ENCODE measurements around the gene RTN4RL1.

RTN4RL1 gene

DNA sequence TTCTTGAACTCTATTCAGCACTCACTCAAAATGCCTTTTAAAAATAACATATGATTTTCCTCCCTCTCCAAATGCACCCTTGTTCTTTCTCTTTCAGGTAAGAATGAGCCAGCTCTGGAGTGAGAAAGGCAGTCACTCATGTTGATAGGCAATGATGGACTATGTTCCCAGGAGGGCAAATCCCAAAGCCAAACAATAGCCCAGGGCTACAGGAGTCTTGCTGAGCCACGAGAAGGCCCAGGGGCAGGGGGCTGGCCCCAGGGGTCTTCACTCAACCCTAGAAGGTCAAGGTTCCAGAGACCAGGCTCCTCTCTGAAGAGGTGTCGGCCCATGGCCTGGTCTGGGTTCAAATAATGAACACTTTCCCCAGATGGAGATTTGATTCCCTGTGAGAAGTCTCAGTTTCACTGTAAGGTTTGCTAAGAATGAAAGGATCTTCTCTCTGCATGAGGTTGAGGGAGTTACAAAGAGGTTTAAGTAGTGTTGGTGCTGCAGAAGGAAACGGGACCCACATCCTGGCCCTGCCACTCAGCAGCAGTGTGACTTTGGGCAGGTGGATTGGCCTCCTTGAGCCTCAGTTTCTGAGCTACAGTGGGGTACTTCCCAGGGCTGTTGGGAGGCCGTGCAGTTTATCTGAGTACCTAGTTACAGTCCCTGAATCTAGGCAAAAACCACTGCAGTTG is 49.0 kb downstream of the RTN4RL1 start:
- DNase-seq, result no peak

DNA sequence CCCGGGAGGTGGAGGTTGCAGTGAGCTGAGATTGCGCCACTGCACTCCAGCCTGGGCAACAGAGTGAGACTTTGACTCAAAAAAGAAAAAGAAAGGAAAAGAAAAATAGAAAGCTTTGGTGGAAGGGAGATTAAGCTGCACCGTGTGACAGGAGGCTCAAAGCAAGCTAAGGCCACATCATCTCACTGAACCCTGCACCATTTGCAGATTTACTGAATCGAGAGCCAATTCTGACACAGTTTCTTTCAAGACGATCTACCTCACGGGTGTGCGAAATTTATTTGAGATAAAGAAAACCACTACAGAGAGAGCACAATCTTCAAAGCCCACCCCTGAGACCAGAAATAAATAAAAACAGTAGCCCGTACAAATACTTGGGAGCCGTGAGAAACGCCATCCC is 49.6 kb downstream of the RTN4RL1 start:
- DNase-seq, result no peak

DNA sequence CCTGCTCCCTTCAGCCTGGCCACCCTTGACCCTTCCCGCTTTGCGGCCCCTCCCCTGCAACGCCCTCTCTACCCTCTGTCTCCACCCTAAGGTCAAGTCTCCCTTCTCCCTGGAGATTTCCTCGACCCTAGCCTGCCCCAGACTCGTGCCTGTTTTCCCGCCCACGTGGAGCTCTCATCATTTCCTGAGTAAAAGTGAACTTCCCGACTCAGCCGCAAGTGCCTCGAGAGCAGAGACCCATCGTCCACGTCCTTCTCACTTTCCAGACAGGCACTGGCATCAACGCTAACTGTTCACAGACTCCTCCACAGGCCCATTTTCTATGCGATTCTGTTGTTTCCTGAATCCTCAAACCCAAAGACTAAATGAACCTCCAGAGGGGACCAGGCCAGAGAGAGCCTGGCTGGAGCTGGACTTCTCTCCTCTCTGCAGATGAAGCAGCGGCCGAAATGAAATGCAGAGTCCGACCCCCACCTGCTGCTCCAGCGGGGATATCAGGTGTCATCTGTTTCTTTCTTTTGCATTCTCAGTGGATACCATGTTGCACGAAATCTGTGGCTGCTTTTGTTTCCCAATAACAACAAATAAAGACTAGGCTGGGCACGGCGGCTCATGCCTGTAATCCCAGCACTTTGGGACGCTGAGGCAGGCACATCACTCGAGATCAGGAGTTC is 52.5 kb downstream of the RTN4RL1 start:
- DNase-seq, result peak in 2 of 3 experiments; percentile 24 to 38

DNA sequence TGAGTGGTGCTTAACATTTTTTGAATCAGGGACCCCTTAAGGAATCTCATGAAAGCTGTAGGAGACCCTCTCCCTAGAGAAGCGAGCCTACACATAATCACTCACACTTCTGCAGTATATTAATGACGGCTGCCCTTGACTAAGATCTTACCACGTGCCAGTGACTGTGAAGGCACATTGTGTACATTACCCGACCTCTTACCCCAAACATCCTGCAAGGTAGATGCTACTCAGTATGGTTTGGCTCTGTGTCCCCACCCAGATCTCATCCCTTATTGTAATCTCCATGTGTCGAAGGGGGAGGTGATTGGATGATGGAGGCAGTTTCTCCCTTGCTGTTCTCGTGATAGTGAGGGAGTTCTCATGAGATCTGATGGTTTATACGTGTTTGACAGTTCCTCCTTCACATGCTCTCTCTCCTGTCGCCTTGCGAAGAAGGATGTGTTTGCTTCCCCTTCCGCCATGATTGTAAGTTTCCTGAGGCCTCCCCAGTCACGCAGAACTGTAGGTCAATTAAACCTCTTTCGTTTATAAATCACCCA is 54.2 kb downstream of the RTN4RL1 start:
- no peak for DNase-seq

DNA sequence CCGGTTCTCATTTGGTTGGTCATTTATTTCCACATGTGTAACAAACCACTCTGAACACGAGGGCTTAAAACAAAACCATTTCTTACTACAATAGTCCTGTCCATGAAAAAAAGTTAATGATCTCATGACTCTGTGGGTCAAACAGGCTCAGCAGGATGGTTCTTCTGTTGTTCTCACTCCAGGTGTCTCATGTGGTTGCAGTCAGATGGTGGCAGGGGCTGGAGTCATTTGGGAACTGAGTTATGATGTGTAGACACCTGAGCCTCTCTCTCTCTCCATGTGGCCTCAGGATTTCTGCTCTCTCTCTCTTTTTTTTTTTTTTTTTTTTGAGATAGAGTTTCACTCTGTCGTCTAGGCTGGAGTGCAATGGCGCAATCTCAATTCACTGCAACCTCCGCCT is 55.4 kb downstream of the RTN4RL1 start:
- DNase-seq, result no peak

DNA sequence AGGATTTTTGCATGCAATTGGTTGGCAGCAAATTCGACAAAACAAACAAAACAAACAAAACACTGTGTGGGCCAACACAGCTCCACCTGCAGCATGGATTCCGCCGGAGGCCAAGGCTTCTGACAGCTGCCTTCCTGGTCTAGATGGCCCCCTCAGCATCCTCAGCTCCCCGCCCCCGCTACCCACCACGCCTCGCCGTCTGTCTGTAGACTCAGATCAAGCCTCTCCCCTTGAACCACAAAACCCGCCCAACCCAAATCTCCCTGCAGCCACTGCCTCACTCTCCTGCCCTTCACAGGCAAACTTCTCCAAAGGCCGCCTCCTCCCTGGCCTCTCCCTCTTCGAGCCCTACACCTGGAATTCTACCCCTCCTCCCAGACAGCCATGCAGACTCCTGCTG is 57.9 kb downstream of the RTN4RL1 start:
- DNase-seq, result peak; percentile 36 to 70 (median 46)

DNA sequence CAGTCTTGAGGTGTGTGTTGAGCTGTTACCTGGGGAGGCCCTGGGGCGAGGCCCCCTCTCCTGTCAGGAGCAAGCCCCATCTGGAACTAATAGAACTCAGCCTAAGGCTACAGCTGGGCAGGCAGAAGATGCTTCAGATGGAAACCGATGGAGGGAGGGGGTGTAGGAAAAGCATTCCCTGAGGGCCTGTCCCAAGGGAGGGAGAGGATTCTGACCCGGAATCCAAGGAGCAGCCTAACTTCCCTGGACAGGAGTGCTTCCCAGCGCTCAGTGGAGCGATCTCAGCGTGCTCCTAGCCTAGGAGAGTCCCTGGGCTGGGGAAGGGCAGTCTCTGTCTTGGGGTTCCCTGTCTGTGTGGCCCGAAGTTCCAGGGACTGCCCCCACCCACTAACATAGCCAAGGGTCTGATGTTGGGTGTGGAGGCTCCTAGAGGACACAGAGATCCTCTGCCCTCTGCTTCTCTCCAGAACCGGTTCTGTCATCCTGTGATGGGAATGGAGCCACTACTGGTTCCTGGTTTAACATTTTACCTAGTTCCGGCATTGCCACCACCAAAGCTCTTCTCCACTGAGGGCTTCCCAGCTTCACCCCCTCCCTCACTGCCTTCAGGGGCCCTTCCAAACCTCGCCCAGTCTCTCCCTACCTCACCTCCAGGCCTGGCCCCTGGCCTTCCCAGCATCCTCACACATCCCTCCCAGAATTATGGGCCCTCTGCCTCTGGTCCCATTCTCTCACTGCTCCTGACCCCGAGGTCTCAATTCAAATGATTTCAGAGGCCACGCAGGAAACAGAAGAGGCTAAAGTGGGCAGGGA is 58.7 kb downstream of the RTN4RL1 start:
- DNase-seq, result no peak

DNA sequence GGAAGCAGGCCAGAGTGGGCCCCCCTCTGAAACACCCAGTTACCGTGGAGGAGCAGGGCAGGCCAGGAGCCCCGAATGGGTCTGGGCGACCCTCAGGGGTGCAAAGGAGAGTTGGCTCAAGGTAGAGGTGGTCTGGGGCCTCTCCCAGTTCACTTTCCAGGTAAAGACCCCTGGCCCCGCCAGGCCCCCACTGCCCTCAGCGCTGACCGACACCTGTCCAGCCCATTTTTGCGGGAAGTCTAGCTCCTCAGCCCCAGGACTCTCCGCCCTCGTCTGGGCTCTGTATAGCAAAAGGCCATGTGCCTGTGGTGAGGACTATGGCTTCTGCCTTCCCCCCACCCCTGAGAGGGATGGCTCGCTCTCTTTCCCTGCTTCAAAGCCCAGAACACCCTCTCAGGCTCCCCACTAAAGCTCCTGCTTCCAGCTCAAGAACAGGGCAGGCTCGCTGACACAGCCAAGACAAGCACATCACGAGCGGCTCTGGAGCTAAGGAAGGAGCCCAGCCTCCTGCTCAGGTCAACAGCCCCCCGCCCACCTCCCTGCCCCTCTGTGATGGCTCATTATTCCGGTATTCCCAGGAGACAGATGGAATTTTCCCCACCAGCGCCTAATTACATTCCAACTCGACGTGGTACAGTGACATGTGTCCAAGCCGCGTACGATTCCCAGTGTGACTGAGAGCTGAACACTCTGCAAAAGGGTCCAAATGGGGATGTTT is 59.4 kb downstream of the RTN4RL1 start:
- no peak for DNase-seq

DNA sequence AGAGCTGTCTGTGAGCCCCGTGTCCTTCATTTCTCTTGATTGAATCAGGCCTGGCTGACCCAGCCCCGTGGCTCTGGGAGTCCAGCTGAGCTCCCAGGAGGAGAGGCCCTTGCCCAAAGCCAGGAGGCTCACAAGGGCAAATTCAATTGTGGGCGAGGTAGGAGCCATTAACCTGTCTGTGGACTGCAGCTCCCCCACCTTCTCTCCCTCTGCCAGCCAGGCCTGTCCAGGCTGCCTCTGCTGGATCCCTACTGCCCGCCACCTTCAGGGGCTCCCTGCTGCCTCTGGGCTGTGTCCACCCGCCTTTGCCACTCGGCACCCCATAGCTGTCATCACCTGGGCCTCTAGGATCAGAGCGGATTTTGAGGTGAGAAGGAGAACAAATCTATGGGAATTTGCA is 61.9 kb downstream of the RTN4RL1 start:
- DNase-seq, result no peak

DNA sequence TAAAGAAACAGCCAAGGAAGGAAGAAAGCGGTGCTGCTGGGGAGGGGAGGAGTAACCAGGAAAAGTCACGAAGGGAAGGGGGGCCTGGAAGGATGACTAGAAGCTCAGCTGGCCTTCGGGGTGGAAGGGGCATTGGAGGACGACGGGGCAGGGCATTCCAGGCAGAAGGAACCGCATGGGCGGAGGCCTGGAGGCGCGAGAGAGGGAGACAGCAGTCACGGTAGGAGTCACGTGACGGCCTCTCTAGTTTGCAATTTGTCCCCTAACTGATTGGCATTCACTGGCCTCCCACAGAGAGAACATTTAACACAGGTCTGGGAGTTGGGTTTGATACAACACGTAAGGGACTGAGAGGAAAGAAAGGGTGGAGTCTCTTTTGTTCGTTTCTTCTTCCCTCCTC is 63.9 kb downstream of the RTN4RL1 start:
- DNase-seq, result peak; percentile 31 to 91 (median 71)

DNA sequence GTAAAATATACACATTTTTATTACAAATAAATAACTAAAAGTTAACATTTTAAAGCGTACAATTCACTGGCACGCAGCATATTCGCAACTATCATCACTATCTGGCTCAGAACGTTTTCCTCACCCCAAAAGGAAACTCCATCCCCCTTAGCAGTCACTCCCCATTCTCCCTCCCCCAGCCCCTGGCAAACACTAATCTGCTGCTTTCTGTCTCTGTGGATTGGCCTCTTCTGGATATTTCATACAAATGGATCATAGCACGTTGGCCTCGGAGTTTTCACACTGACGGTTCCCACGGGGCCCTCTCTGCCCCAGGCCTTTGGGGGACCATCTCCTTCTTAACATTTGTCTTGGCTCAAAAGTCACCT is 64.6 kb downstream of the RTN4RL1 start:
- peak in 2 of 3 experiments; percentile 53 to 70 for DNase-seq

DNA sequence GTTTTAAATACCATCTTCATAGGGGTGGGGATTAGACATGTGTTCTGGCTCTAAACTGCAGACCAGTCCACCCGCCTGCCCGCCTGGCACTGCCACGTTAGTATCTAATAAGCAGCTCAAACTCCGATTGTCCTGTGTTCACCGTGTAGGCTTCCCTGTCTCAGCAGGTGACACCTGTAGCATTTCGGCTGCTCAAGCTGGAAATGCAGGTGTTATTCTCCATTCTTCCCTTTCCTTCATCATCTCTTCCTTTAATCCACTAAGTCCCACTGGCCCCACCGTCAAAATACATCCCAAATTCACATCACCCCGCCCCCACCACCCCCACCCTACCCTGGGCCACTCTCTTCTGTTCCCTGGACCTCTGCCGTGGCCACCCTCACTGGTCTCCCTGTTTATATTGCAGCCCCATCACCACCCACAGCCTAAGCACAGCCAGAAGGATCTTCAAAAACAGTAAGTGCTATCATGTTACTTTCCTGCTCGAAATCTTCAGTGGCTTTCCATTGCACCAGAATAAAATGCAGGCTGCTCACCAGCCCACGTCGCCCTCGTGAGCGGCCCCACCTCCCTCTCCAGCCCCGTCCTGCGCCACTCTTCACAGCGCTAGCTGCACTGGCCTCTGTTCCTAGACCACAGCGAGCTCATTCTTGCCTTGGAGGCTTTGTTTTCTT is 65.1 kb downstream of the RTN4RL1 start:
- DNase-seq, result peak; percentile 30 to 79 (median 61)

DNA sequence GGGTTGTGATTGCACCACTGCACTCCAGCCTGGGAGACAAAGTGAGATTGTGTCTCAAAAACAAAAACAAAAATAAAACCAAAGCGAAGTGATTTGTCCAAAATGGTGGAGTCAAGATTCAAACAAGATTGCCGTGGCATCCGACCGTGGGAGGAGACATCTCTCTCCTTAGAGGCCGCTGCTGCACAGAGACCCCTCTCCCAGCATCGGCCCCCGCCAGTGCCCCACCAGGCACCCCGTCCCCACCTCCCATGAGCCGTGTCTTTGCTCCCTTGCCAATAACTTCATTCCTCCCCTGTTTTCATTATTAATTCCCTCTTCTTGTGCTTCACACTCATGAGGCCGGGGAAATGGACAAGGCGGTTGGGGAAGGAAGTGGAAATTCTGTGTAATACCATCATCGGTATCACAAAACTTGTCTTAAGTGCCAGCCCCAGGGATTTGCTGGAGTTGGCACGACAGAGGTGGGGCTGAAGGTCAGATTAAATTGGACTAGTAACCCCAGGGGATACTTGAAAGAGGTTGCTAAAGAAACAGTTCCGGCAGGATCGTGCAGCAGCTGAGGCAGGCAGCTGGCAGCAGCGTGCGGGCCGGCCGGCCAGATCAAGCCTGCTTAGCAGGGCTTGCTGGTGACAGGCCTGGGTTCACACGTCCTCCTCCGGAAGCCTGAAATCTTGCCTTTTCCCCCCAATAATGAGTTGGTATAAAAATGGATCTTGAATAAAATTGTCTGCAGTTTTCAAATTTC is 66.8 kb downstream of the RTN4RL1 start:
- peak in 2 of 3 experiments; percentile 43 to 77 for DNase-seq

DNA sequence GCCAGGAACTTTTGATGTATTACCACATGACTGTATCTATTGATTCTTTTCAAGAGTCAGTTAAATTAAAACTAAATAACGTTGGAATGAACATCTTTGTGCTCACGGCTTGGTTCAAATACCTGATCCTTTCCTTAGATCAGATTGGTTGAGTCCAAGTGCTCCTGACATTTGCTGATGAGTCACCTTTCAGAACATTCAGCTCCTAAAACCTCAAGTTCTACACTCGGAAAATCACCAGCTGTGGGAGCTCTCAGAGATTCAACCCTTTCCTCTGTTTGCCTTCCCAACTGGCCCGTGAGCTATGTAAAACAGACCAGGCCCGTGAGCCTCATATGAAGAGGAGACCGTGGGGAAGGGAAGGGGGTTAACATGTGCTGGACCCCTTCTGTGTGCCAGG is 68.1 kb downstream of the RTN4RL1 start:
- DNase-seq, result no peak

DNA sequence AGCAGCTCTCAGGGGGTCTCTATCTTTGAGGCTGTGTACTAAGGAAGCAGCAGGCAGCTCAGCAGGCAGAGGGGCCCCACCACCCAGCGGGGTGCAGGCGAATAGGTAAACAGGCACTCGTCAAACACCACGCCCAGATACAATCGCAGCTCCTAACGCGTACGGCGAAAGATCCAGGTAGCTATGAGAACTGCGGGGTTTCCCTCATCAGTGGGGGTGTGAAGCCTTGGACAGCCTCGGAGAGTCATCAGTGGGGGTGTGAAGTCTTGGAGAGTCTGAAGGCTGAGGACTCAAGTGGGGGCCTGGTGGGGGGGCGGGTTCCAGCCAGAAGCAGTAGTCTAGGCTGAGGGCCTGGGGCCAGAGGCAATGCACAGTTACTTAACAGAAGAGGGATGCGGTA is 69.0 kb downstream of the RTN4RL1 start:
- DNase-seq, result peak in 2 of 3 experiments; percentile 25 to 36

DNA sequence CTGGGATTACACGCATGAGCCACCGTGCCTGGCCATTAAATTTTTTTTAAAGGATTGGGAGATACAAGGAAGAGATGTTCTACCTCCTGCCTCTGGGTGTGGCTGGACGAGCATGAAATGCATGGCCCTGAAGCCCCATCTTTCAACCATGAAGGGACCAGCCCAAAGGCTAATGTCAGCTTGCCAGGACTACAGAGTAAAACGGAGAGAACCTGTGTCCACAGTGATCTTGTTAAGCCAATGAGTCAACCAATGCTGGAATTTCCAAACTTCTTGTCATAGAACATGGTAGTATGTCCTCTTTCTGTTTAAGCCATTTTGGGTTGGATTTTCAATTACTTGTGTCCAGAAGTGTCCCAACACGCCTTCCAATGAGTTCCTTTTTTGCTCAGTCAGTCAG is 71.3 kb downstream of the RTN4RL1 start:
- DNase-seq, result no peak

DNA sequence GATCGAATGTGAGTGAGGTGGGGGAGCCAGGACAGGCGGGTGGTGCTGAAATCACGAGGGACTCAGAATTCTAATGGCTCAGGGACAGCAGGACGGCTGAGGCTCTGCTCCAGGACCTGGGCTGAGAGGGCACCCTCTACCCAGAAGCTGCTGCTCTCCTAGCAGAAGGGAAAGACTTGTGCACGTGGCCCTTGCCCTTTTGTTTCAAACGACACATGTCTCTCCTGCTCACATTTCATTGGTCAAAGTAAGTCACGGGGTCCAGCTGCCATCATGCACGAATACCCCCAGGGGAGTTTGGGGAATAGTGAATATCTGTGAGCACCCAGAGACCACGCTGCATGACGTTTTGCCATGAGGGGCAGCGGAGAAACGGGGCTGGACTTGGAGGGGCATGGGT is 73.2 kb downstream of the RTN4RL1 start:
- DNase-seq, result no peak

DNA sequence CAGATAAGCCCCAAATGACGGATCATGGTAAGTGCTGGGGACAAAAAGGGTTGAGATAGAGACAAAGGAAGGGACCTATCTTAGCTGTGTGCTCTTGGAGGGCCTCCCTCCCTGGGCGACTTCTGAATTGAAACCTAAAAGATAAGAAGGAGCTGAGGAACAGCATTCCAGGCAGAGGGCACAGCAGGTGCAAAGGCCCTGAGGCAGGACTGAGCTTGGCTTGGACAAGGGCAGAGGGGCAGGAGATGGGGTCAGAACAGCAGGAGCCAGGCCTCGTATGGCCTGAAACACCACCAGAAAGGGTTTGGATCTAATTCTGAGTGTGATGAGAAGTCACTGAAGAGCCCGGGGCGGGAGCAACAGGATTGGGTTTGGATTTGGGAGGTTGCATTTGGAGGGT is 75.4 kb downstream of the RTN4RL1 start:
- no peak for DNase-seq

DNA sequence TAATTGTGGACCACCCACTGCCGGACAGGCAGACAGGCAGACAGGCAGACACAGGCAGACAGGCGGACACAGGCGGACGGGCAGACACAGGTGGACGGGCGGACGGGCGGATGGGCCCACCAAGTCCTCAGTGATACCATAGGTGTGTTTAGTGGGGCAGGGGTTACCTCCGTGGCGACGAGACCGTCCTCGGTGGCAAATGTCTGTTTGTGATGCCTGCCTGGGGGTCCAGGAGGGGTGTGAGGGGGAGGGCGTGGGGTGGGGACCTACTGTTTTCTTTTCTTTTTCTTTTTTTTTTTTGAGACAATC is 76.7 kb downstream of the RTN4RL1 start:
- DNase-seq, result no peak

DNA sequence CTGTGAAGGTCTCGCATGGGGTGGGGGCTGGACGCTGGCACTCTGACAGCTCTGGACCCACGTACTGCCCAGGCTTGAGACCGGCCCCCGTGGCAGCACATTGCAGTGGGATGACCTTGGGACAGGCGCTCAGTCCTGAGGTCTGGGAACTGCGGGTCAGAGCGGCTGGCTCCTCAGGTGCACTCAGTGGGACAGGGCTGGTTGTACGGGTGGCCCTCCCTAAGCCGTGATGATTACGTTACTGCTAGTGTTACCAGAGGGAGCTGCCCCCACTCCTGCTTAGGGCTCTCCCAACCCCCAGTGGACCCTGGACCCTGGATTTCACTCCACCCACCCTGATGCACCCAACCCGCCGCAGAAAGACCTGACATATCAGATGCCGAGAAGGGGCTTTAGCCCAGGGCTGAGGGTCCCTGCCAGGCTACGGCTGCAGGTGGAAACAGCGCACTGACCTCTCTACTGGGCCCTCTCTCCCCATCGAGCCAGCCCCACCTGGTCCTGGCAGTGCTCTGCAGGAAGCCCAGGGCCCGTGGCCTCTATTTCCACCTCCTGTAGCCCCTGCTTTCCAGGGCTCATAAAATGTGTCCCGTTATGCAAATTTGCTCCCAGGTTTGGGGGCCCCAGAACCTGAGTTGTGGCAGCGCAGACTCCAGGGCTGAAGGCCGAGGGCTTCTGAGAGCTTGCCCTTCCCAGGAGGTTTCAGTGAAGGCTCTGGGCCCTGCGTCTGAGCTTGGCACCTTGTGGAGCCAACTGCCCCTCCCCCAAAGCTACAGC is 77.2 kb downstream of the RTN4RL1 start:
- DNase-seq, result no peak

DNA sequence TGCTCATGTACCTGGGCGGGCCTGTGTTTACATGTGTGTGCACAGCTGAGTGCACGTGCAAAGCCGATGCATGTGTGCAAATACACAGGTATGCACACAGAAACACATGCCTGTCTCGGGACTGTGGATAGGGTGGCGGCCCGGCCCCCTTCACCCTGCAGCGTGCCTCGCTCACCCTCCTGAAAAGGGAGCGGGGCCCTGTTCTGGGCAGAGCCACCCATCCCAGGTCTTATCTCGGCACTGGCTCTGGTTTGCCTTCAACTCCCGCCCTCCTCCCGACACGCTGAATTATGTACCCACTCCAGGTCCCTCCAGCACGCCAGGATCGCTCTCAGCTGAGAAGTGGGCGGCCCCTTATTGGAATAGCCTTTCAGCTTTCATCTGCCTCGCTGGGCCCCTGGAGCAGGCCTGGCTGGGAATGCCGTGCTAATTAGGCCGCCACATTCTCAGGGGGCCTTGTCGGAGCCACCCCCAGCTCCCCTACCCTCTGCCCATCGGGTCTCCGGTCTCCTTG is 77.8 kb downstream of the RTN4RL1 start:
- peak in 1 of 3 experiments; percentile 20 for DNase-seq

Data from NCI-H1417 (cell line).